Activated B cell treated with CpG ODN at 0.5 μM for 24 hours (primary cell): ENCODE data around the gene CIAO1. TPM values are rescaled to one million over a fixed set of nuclear protein-coding genes. Genes with fewer than 3 reads are reported as not detected.
"Not testable (repeated sequence)": the region's sequence is repeated elsewhere in the genome, so short reads cannot be mapped to it uniquely, and the experiment has no call there.

Experiments
- ATAC-seq: fragments of 200-7000 bp; cut with Tn5 transposase; one replicate; pipeline ENCODE4 v1.10.0; 2021; ENCODE audit warnings: low read depth, mild to moderate bottlenecking, moderate library complexity
- CTCF ChIA-PET: fragments of 350-600 bp; sonication (Branson Sonifier 250); formaldehyde crosslinking; loops from one replicate; lab custom pipeline; 2021; ENCODE audit warnings: antibody characterized with exemption; lab: Charles Lee
- POLR2A ChIA-PET: fragments of 350-600 bp; sonication (Branson Sonifier 250); formaldehyde crosslinking; loops from one replicate; lab custom pipeline; 2021; ENCODE audit warnings: antibody characterized with exemption; lab: Charles Lee
- DNase-seq: peaks from one replicate; pipeline ENCODE4 v3.0.0; 2022
- H3K27ac Mint-ChIP-seq: one replicate; pipeline ENCODE4 v1.8.0; 2020; ENCODE audit warnings: mixed read lengths
- H3K27me3 Mint-ChIP-seq: one replicate; pipeline ENCODE4 v1.8.0; 2021; ENCODE audit warnings: mixed read lengths
- H3K36me3 Mint-ChIP-seq: one replicate; pipeline ENCODE4 v1.8.0; 2021; ENCODE audit warnings: low read depth, mixed read lengths
- H3K4me1 Mint-ChIP-seq: one replicate; pipeline ENCODE4 v1.8.0; 2021; ENCODE audit warnings: mixed read lengths
- H3K4me3 Mint-ChIP-seq: one replicate; pipeline ENCODE4 v1.8.0; 2020; ENCODE audit warnings: mild to moderate bottlenecking, mixed read lengths
- H3K9me3 Mint-ChIP-seq: one replicate; pipeline ENCODE4 v1.8.0; 2020; ENCODE audit warnings: mixed read lengths
- intact Hi-C: fragments of 100-400 bp; cut with micrococcal nuclease; formaldehyde crosslinking; loops from one replicate; pipeline ENCODE4 v1.15.1; 2024
- total RNA-seq: library from RNA; stranded (reverse); gene quantifications from 2 replicates; pipeline ENCODE4 v1.2.3, GENCODE V29; 2022
- TF ChIP-seq, protein P1 (sequence below): fragments of 200-600 bp; IDR thresholded peaks from one replicate; pipeline ENCODE4 v1.8.0; 2022; ENCODE audit warnings: antibody characterized with exemption, mild to moderate bottlenecking

CIAO1 gene
- total RNA-seq, 1 donor from 2014 or later: 71.6 TPM

- ChIA-PET CTCF (no interaction called here), POLR2A (interaction anchor here (0.6 to 1.9 kb wide), 2 partner anchors 10 to 132 kb away, joined by 4 read pairs; partner anchors contain the start of gene DUSP2)
- intact Hi-C loops: no loop called here
- H3K9me3 Mint-ChIP-seq: no peaks in the 10 kb centered on the region
- ATAC-seq (no peak), DNase-seq (no peak)
- H3K4me3 Mint-ChIP-seq: no peak overlapping the region
- TF ChIP-seq, protein P1, sequence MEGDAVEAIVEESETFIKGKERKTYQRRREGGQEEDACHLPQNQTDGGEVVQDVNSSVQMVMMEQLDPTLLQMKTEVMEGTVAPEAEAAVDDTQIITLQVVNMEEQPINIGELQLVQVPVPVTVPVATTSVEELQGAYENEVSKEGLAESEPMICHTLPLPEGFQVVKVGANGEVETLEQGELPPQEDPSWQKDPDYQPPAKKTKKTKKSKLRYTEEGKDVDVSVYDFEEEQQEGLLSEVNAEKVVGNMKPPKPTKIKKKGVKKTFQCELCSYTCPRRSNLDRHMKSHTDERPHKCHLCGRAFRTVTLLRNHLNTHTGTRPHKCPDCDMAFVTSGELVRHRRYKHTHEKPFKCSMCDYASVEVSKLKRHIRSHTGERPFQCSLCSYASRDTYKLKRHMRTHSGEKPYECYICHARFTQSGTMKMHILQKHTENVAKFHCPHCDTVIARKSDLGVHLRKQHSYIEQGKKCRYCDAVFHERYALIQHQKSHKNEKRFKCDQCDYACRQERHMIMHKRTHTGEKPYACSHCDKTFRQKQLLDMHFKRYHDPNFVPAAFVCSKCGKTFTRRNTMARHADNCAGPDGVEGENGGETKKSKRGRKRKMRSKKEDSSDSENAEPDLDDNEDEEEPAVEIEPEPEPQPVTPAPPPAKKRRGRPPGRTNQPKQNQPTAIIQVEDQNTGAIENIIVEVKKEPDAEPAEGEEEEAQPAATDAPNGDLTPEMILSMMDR: no peak
- H3K4me1 Mint-ChIP-seq: no peaks in the 10 kb centered on the region
- H3K36me3 Mint-ChIP-seq: peaks cover 84% of the 10 kb centered on the region
- no peak overlapping the region for H3K27ac Mint-ChIP-seq
- no peaks in the 10 kb centered on the region for H3K27me3 Mint-ChIP-seq
Observed at GRCh38 chr2:96276787-96277499, 10.9 kb downstream of the CIAO1 start.

DNA sequence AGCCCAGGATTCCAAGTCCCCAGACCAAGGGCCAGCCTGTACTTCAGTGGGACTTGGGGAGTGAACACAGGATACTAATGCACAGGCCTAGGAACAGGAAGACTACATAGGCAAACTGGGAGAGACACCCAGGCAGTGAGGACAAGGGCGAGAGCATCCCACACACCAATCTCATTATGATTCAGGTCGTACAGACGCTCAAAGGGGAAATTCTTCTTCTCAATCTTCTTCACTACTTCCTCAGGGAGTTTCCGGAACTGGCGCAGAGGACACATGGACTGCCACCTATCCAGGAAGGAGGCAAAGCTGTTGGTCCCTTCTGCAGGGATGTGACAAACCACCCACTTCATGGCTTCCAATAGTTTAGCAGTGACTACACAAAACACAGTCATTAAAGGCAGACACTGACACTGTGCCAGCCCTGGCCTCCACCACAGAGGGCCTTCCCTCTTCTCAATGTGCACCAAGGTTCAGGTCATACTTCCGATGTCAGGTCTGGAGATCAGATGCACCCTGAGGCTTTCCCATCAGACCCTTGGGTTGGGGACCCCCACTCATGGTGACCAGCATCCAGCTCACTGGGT lies 21.3 kb downstream of the CIAO1 start:
- ChIA-PET CTCF (no interaction called here), POLR2A (no interaction called here)
- no peaks in the 10 kb centered on the region for H3K9me3 Mint-ChIP-seq
- H3K4me3 Mint-ChIP-seq: no peak overlapping the region
- intact Hi-C loops: no loop called here
- no peak for ATAC-seq
- H3K27me3 Mint-ChIP-seq: no peaks in the 10 kb centered on the region
- no peaks in the 10 kb centered on the region for H3K4me1 Mint-ChIP-seq
- DNase-seq: no peak
- no peak overlapping the region for H3K27ac Mint-ChIP-seq
- H3K36me3 Mint-ChIP-seq: peaks cover 100% of the 10 kb centered on the region
- TF ChIP-seq, protein P1: no peak

DNA sequence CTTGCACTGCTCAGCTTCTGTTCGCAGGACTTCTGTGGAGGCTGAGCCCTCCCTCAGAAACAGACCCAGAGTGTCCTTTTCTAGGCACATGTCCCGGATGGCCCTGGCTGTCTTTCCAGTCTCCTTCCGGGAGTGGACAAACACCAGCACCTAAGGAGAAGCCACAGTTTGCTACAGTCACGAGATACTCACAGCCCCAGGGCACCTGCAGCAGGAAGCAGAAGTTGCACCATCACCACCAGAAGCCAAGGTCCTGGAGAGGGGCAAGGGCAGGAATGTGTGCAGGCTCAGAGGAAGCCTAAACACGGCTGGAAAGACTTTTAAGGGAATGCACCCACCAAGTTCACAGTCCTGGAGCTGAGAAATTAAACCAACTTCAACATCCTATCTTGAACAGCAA lies 25.7 kb downstream of the CIAO1 start:
- Mint-ChIP-seq H3K36me3 (peaks cover 93% of the 10 kb centered on the region), H3K4me1 (no peaks in the 10 kb centered on the region), H3K4me3 (no peak overlapping the region), H3K27ac (no peak overlapping the region), H3K9me3 (no peaks in the 10 kb centered on the region), H3K27me3 (no peaks in the 10 kb centered on the region)
- TF ChIP-seq, protein P1: no peak
- POLR2A ChIA-PET: interaction anchor here (0.6 kb wide), 1 partner anchor 42 kb away, joined by 5 read pairs; no protein-coding TSS in a partner anchor
- CTCF ChIA-PET: no interaction called here
- ATAC-seq (no peak), DNase-seq (no peak)
- intact Hi-C loops: no loop called here

DNA sequence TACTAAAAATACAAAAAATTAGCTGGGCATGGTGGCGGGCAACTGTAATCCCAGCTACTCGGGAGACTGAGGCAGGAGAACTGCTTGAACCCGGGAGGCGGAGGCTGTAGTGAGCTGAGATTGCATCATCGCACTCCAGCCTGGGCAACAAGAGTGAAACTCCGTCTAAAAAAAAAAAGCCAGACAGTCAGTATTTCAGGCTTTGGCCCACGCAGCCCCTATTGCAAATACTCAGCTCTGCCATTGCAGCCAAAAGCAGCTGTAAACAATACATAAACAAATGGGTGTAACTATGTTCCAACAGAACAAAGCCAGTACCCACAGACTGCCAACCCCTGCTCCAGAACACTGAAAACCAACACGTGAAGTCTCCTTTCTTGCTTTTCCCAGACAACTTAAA lies 28.2 kb downstream of the CIAO1 start:
- POLR2A ChIA-PET: interaction anchor here (1.3 kb wide), 1 partner anchor 27 kb away, joined by 3 read pairs; no protein-coding TSS in a partner anchor
- H3K27ac Mint-ChIP-seq, H3K4me1 Mint-ChIP-seq, intact Hi-C loops, H3K27me3 Mint-ChIP-seq, H3K9me3 Mint-ChIP-seq, H3K4me3 Mint-ChIP-seq, DNase-seq, CTCF ChIA-PET, ATAC-seq: not testable (repeated sequence)
- H3K36me3 Mint-ChIP-seq: peaks cover 93% of the 10 kb centered on the region

- CTCF ChIA-PET: no interaction called here
- Mint-ChIP-seq H3K9me3 (no peaks in the 10 kb centered on the region), H3K27me3 (no peaks in the 10 kb centered on the region), H3K4me1 (peaks cover 6% of the 10 kb centered on the region), H3K4me3 (no peak overlapping the region), H3K27ac (no peak overlapping the region), H3K36me3 (peaks cover 88% of the 10 kb centered on the region)
- TF ChIP-seq, protein P1: no peak
- ATAC-seq (no peak), DNase-seq (no peak)
- intact Hi-C loops: no loop called here
- POLR2A ChIA-PET: interaction anchor here (1.1 kb wide), 1 partner anchor 24 kb away, joined by 3 read pairs; no protein-coding TSS in a partner anchor
Observed at GRCh38 chr2:96296925-96297324, 30.9 kb downstream of the CIAO1 start.
